ENCODE measurements around the gene HSF5.

Gene HSF5

DNA sequence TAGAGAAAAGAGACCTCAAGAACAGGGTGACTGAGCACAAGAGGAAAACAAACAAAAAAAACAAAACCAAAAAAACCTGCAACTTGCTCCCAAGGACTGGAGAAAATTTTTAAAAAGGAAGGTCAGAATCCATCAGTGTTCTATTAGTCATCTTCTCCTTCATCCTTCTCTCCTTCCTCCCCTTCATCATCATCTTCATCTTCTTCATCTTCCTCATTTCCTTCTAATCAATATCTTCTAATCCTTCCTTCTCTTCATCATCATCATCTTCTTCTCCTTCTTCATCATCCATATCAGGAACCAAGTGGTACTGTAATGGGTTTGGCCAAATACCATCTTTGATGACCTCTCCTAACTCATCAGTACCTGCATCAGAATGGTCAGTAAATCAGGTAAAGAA, 12.2 kb downstream of the HSF5 start:
- DNase-seq: no peak

DNA sequence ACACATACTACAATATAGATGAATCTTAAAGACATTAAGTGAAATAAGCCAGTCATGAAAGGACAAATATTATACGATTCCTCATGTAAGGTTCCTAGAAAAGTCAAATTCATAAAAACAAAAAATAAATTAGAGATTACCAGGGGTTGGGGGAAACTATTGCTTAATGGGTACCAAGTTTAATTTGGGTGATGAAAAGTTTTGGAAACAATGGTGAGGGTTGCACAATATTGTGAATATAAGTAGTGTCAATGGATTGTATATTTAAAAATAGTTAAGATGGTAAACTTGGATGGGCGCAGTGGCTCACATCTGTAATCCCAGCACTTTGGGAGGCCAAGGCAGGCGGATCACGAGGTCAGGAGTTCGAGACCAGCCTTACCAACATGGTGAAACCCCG, 17.9 kb downstream of the HSF5 start:
- DNase-seq: no peak

DNA sequence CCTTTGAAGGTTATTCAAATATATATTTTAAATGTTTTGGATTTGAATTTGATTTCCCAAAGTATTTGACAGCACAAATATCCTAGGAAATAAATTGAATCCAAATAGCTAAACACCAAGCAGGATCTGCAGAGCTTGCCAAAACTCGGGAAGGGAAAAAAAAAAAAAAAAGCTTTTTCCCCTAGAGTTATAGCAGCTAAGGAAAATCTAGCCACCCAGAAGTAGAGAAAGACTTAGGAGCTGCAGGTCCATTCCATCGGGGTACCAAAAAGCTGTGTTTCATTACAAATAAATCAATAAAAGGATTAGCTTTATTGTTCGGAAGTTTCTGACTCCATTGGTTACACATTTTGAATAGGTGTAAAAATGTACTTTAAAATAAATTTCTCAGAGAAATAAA, 19.3 kb downstream of the HSF5 start:
- DNase-seq: no peak

DNA sequence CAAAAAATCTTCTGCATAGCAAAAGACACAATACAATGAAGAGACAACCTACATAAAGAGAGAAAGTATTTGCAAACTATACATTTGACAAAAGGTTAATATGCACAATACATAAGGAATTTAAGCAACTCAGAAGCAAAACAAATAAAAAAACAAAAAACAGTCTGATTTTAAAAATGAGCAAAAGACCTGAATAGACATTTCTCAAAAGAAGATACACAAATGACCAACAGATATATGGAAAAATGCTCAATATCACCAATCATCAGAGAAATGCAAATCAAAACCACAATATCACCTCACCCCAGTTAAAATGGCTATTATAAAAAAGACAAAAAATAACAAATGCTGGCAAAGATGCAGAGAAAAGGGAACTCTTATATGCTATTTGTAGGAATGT, 32.7 kb downstream of the HSF5 start:
- no peak for DNase-seq

DNA sequence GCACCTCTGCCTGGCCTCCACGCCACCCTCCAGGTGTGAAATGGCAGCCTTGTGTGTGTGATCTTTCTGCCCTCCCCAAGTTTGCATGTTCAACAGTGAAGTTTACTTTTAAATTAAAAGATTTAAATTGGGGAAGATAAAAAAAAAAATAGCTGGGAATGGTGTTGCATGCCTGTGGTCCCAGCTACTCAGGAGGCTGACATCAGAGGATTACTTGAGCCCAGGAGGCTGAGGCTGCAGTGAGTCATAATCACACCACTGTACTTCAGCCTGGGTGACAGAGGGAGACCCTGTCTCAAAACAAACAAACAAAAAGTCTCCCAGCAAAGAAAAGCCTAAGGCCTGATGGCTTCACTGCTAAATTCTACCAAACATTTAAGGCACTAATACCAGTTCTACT, 35.5 kb downstream of the HSF5 start:
- DNase-seq: no peak

DNA sequence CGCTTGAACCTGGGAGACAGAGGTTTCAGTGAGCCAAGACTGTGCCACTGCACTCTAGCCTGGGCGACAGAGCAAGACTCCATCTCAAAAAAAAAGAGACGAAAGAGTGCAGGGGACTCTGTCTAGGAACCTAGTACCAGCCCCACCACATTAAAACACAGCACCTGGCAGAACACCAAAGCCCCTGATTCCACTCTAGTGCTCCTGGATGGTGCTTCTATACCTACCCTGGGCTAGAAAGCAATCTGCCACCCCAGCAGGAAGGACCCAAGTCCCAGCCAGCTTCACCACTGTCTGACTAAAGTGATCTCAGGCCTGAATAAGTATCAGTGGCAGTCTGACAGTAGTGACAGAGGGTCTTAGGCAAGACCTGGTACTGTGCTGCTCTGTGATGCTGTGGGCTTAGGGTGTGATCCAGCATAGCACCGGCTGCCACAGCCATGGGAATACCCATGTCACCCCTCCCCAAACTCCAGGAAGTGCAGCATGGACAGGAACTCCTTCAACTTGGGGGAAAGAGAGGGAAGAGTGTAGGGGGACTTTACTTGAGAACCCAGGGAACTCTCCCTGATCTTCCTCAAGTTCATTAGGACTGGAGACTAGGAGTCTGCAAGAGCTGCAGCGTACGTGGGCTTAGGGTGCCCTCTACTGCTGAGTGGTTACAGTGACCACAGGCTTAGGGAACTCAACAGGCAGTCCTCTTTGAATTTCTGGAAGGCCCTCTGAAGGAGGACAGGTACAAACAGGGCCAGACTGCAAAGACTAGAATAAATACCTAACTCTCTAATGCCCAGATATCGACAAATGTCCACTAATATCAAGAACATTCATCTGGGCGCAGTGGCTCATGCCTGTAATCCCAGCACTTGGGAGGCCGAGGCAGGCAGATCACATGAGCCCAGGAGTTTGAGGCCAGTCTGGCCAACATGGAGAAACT, 40.9 kb downstream of the HSF5 start:
- peak; percentile 71 for DNase-seq

DNA sequence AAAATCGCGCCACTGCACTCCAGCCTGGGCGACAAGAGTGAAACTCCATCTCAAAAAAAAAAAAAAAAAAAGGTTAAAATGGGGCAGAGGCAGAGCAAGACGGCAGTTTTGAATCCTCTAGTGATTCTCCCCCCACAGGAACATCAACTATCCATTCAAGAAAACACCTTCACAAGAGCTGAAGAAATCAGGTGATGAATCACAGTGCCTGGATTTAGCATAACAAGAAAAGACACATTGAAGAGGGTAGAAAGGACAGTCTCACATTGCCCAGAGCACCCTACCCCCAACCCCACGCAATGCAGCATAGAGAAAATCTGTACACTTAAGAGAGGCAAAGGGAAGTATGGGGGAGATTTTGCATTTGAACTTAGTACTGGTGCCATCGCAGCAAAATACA, 42.1 kb downstream of the HSF5 start:
- no peak for DNase-seq

DNA sequence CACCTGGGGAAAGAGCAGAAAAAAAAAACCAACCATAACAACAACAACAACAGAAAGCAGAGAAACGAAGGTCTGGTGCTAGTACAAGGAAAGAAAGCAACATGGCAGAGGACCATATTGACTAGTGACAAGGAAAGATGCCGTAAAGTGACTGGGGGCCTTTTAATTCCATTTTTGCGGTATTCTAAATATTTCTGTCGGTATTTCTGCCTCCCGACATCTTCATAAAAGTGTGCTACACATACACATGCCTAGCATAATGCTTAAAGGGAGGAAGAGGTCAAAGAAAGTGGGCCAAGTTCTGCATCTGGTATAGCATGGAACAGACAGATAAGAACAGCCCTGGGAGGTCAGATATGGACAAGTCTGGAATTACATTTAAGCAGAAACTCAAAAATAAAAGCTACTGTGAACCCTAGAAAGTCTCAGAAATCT, 51.4 kb downstream of the HSF5 start:
- DNase-seq: no peak

DNA sequence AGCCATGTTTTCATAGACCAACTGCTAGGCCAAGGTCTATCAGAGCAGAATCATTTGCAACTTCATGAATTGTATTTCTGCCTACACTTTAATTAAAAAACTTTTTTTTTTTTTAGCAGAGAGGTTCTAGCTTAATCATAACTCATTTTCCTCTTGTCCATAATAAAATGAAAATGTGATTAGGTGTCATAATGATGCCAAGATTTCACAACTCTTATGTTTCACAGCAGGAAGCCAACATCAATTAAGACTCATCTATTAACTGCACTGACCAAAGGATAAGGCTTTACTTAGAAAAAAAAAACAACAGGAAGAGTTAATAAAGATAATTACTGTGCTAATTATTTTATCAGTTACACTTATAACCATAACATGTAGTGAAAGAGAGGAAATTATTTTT, 52.0 kb downstream of the HSF5 start:
- DNase-seq: no peak

DNA sequence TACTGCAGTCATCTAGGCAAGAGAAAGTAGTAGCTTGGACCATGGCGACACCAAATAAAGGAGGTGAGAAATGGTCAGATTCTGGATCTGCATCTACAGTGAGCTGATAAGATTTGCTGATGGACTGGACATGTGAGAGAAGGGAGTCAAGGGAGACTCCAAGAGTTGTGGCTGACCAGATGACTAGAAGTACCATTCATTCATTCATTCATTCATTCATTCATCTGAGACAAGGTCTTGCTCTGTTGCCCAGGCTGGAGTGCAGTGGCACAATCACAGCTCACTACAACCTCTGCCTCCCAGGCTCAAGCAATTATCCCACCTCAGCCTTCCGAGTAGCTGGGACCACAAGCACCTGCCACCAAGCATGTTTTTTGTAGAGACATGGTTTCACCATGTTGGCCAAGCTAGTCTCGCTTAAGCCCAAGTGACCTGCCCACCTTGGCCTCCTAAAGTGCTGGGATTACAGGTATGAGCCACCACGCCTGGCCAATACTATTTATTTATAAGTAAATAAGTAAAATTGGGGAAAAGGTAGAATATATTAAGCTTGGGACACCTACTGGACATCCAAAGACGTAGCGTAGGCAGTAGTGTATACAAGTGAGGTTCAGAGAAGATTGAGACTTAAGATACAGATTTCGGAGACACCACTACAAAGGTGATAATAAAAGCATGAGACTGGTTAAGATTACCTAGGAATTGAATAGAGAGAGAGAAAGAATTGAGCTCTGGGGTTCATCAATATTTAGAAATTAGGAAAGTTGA, 55.2 kb downstream of the HSF5 start:
- no peak for DNase-seq

DNA sequence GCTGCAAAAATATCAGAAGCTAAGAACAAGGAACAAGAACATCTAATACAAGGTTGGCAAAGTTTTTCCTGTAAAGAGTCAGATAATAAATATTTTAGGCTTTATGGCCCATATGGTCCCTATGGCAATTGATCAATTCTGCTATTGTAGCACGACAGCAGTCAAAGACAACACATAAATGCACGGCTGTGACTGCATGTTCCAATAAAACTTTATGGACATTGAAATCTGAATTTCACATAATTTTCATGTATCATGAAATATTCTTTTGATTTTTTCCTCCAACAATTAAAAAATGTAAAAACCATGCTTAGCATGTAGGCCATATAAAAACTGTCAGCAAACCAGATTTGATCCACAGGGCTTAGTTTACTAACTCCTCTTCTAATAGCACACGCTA, 60.4 kb downstream of the HSF5 start:
- no peak for DNase-seq

DNA sequence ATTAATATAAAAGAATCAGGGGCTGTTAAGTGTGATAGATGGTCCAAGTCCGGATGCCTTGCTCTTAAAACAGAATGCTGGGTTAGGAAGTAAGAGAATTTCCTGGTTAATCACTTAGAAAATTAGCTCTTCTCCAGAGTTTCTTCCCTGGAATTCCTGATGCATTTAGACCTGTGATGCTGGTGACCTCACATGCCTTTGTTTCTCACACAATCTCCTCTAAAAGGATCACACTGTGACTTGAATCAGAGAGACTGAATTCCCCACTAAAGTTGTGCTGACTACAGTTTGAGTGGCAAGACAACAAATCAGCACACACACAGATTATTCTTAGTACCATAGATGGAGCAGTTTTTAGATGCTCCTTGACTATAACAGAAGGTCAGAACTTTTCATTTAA, 66.5 kb downstream of the HSF5 start:
- no peak for DNase-seq

DNA sequence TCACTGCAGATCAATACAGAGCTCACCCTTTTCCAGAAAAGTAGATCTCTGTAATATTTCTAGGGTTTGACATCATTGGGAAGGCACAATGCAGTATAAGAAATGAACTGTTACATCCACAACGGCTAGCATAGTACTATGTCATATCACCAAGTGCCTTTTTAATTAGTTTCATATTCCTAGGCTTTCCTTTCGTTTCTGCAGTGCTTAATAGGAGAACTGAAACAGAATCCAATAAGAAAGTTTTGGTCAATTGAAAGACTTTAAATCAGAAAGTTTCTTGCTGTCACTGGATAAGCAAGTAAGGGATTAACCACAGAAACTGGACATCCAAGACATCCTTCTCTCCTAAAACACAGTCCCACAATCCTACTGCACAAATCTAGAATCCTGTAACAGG, 67.4 kb downstream of the HSF5 start:
- DNase-seq: no peak

DNA sequence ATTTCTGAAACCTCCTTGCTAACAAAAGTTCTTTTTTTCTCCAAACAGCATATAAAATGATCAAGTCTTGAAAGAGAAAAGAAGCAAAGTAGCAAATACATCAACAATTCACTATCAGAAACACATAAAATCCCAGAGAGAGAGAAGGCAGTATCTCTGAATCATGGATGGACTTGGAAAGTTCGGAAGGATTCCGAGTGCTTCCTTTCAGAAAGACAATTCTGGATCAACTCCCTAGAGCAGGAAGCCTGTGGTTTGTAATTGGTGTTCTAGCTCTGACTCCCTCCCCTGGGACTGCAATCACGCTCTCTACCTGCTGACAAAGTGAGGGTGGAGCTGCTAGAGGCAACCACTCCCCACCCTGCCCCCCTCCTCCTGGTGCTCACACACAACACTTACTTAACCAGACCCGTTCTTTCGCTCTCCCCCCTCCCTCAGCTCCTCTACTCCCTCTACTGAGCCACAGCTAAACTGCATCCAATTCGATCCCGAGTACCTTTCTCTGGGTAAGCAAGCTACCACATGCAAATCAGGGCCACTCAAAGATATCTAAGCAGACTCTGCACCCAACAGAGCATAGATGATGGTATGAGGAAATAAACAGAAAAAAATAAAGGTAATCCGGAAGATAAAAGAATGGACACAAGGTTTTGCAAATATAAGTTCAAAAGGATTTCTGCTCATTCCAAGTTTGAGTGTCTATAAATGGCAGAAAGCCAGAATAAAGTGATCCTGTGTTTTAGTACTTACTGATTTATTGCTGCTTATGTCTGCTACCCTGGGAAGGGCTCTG, 70.7 kb downstream of the HSF5 start, which contains the start of gene RNF43:
Gene RNF43, minus strand, starts transcription at position 235 of the 793 bp plus-strand sequence. CDS start 1,957 bp downstream, outside the sequence.
- peak; percentile 84 for DNase-seq

DNA sequence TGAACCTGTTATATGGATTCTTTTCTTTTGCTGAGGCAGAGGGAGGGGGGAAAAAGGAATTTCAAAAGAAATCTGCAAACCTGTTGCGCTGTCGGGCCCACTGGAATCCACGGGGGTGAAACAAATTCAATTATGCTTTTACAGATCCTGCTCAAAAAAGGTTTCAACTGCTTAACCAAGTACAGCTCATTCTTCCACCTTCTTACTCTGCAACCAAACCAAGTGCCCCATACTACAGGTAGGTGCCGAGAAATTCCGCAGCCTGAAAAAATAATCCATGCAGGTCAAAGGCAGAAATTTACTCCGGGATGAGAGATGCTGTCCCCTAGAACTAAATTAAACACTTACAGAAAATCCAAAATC, 71.3 kb downstream of the HSF5 start:
- DNase-seq: no peak

DNA sequence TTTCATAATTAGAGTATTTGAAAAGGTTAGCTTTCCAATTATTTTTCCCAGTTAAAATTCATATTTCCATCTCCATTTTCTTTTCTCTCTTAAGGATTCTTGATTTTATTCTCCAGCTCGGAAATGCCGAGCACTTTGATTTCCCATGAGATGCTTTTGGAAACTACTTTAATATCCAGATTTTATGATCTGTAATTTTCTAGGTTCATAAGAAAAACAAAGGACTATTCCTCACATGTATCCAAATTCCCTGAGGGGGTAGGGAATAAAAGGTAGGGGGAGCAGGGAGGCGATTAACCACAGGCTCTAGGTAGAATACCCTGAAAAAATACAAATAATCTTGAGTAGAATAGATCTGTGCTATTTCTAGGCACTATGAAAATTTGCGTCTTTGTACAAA, 71.8 kb downstream of the HSF5 start:
- no peak for DNase-seq

DNA sequence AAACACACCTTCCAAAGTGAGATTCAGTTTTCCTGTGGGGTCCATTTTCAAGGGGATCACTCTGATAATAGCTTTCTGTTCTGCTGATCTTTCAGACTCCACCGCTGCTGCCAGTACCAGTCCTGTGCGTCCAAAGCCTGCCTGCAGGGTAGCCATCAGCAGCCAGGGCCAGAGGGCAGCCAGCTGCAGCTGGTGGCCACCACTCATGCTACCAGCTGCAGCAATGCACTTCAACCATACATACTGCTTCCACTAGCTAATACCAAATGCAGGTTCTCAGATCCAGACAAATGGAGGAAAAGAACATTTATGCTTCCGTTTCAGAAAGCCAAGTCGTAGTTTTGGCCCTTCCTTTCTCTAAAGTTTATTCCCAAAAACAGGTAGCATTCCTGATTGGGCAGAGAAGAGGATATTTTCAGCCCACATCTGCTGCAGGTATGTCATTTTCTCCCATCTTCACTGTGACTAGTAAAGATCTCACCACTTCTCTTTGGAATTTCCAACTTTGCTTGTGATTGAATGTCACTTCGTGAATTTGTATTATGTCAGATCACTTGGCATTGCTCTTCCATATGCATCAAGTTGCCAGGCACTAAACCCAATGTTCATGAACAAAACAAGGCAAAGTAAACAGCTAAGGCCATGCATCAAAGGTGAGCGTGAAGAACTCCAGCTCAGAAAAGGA, 72.7 kb downstream of the HSF5 start:
- DNase-seq: no peak

DNA sequence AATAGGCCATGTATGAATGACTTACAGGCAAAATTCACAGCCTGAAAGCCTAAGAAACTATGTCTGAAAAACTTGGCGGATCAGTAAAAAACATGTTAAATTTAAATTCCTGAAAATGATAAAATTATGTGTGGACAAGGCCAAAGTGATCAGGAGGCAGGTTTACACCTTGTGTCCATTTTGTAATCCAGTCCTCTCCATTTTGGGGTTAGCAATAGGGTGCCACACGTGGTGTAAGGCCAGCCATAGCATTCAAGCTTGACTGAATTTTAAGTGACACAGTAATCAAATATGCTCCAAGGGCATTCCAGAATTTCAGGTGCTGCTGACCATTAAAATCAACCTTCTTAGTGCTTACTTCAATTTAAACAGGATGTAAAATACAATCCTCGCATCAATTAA, 73.6 kb downstream of the HSF5 start:
- DNase-seq: no peak

DNA sequence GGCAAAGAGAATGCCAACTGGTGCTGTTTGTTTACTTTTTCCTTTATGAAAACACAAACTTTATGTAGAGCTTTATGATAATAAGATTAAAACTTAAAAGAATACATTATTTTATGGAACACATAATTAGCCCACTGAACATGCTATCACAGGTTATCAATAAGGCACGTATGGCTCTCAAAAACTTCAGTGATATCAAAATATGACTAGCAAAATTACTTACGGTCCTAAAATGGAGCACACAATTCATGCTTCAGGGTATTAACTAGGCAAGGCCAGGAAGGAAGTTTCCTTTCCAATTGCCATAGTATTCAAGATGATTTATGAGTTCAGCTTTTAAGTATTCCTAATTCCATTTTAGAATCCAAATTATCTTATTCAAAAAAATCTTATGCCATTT, 74.5 kb downstream of the HSF5 start:
- DNase-seq: no peak

DNA sequence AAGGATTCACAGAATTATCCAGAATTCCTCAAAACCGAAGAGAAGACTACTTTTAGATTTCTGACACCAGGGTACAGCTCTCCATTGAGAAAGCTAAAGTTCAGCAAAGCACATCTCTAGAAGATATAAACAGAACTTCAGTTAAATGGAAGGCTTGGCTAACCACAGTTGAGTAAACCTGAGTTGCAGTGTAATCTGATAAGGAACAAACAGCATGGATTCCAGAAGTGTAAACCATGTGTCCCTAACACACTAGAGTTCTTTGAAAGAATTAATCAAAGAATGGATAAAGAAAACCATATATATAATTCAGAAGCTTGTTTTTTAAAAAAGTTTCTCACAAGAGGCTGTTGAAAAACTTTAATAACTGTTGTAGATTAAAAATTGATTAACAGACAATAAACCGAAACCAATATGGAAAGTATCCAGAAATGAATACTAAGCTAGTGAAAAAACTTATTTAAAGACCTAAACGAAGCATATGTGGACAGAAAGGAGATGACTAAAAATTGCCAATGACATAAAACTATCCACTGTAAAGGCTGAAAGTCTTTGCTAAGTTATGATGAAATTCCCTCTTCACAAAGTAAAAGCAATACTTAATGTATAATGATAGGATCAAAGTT, 75.1 kb downstream of the HSF5 start:
- no peak for DNase-seq

DNA sequence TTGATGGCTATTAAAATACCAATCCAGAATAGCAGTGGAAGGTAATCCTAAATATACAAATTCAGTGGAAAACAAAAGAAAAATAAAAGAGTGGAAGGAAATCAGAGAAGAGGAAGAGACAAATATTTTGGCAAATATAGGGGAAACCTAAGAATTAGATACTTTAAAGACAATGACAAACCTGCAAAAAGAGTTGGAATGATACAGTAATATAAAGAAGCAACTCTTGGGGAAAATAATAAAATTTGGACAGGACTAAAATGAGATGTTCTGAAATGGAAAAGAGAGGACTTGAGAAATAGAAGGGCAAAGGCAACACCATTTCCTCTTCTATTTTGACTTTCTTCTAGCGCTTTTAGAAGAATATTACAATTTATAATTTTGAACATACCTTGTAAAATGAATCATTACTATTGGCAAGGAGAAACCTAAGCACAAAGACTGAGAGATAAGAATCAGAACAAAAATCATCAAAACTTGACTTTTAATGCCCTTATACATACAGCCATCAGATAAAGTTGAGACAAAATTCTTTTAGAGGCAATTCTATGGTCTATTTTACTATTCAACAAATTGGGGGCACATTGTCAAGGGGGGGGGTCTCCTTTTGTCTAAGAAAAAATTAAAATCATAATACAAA, 76.0 kb downstream of the HSF5 start:
- no peak for DNase-seq

Data from femur (tissue), 1 donor.